HEK293 (cell line): ENCODE results near the gene TBC1D9B.

Experiments
- CTCF ChIA-PET: fragments of 350-600 bp; formaldehyde crosslinking; extraction: SDS; loops from one replicate; lab custom pipeline; 2021; ENCODE audit warnings: antibody characterized with exemption; lab: Yijun Ruan, JAX
- POLR2A ChIA-PET: fragments of 300-600 bp; formaldehyde crosslinking; extraction: SDS; loops from one replicate; lab custom pipeline; 2020; ENCODE audit warnings: antibody characterized with exemption, inconsistent platforms; lab: Yijun Ruan, JAX
- H3K27ac ChIP-seq: fragments of 200-500 bp; sonication (Bioruptor generic); 2 replicates; pipeline ENCODE4 v1.5.1; 2014; ENCODE audit warnings: low read depth, low read length, control low read depth, inconsistent platforms; ENCODE audit errors: extremely low read depth
- H3K36me3 ChIP-seq, 2 experiments: fragments of 200-500 bp in 1 of 2; sonication (Bioruptor generic) in 1 of 2; 1 replicate in 1 of 2; 2 replicates in 1 of 2; pipeline ENCODE4 v1.5.1; 2014 to 2017; ENCODE audit warnings: inconsistent platforms in 2 of 2, low read length in 2 of 2; ENCODE audit not compliant: control insufficient read depth in 2 of 2, insufficient read depth in 1 of 2
- H3K4me1 ChIP-seq: fragments of 200-500 bp; sonication (Bioruptor generic); 2 replicates; pipeline ENCODE4 v1.5.1; 2014; ENCODE audit warnings: mild to moderate bottlenecking, low read length, inconsistent platforms; ENCODE audit not compliant: control insufficient read depth, insufficient read depth
- H3K4me3 ChIP-seq: 2 replicates; pipeline ENCODE4 v1.5.1; 2011; ENCODE audit warnings: low read depth, mild to moderate bottlenecking, control low read depth, low read length, moderate library complexity
- H3K9me3 ChIP-seq: fragments of 200-500 bp; sonication (Bioruptor generic); 2 replicates; pipeline ENCODE4 v1.5.1; 2014; ENCODE audit warnings: low read depth, low read length, inconsistent platforms; ENCODE audit not compliant: control insufficient read depth, insufficient read depth
- ATF2 ChIP-seq: fragments of 450-650 bp; formaldehyde crosslinking; IDR thresholded peaks from 2 replicates; pipeline ENCODE4 v1.5.1; 2016; ENCODE audit warnings: missing biosample characterization, missing genetic modification characterization, low read depth
- GFI1B ChIP-seq: fragments of 450-650 bp; formaldehyde crosslinking; IDR thresholded peaks from 2 replicates; pipeline ENCODE4 v1.5.1; 2016; ENCODE audit warnings: missing biosample characterization, missing genetic modification characterization
- KLF7 ChIP-seq: fragments of 450-650 bp; formaldehyde crosslinking; IDR thresholded peaks from 2 replicates; pipeline ENCODE4 v1.5.1; 2016; ENCODE audit warnings: missing biosample characterization, missing genetic modification characterization, borderline replicate concordance
- PBX3 ChIP-seq: sonication (generic); formaldehyde crosslinking; IDR thresholded peaks from 2 replicates; pipeline ENCODE4 v1.8.1; 2022; ENCODE audit warnings: mild to moderate bottlenecking, moderate library complexity, missing genetic modification reagents
- PRDM2 ChIP-seq: fragments of 450-650 bp; formaldehyde crosslinking; IDR thresholded peaks from 2 replicates; pipeline ENCODE4 v1.5.1; 2016; ENCODE audit warnings: missing biosample characterization, missing genetic modification characterization, borderline replicate concordance
- SCRT1 ChIP-seq: fragments of 450-650 bp; formaldehyde crosslinking; IDR thresholded peaks from 2 replicates; pipeline ENCODE4 v1.5.1; 2016; ENCODE audit warnings: missing biosample characterization, missing genetic modification characterization, borderline replicate concordance
- SETDB1 ChIP-seq: IDR thresholded peaks from one replicate; pipeline ENCODE4 v1.6.1; 2017; ENCODE audit warnings: mild to moderate bottlenecking, low read length, moderate library complexity, mixed read lengths; ENCODE audit not compliant: insufficient read length
- ZBTB21 ChIP-seq: fragments of 450-650 bp; formaldehyde crosslinking; IDR thresholded peaks from 2 replicates; pipeline ENCODE4 v1.5.1; 2017; ENCODE audit warnings: missing biosample characterization, missing genetic modification characterization
- ZBTB6 ChIP-seq: fragments of 450-650 bp; formaldehyde crosslinking; IDR thresholded peaks from 2 replicates; pipeline ENCODE4 v1.5.1; 2017; ENCODE audit warnings: missing biosample characterization, missing genetic modification characterization
- ZNF112 ChIP-seq: fragments of 450-650 bp; formaldehyde crosslinking; IDR thresholded peaks from 2 replicates; pipeline ENCODE4 v1.5.0; 2017; ENCODE audit warnings: missing biosample characterization, missing genetic modification characterization
- ZNF138 ChIP-seq: fragments of 450-650 bp; formaldehyde crosslinking; IDR thresholded peaks from 2 replicates; pipeline ENCODE4 v1.5.1; 2016; ENCODE audit warnings: missing biosample characterization, missing genetic modification characterization, borderline replicate concordance
- ZNF148 ChIP-seq: fragments of 450-650 bp; formaldehyde crosslinking; IDR thresholded peaks from 2 replicates; pipeline ENCODE4 v1.5.0; 2017; ENCODE audit warnings: missing biosample characterization, missing genetic modification characterization, borderline replicate concordance
- ZNF324 ChIP-seq: fragments of 450-650 bp; formaldehyde crosslinking; IDR thresholded peaks from 2 replicates; pipeline ENCODE4 v1.5.1; 2016; ENCODE audit warnings: missing biosample characterization, missing genetic modification characterization
- ZNF335 ChIP-seq: fragments of 450-650 bp; formaldehyde crosslinking; conservative IDR thresholded peaks from 2 replicates; pipeline ENCODE4 v1.5.1; 2016; ENCODE audit warnings: missing biosample characterization, missing genetic modification characterization
- ZNF362 ChIP-seq: fragments of 450-650 bp; formaldehyde crosslinking; IDR thresholded peaks from 2 replicates; pipeline ENCODE4 v1.5.1; 2016; ENCODE audit warnings: missing biosample characterization, missing genetic modification characterization
- ZNF48 ChIP-seq: fragments of 450-650 bp; formaldehyde crosslinking; IDR thresholded peaks from 2 replicates; pipeline ENCODE4 v1.5.1; 2016; ENCODE audit warnings: missing biosample characterization, missing genetic modification characterization
- ZNF501 ChIP-seq: fragments of 450-650 bp; formaldehyde crosslinking; IDR thresholded peaks from 2 replicates; pipeline ENCODE4 v1.5.1; 2016; ENCODE audit warnings: missing biosample characterization, missing genetic modification characterization
- ZNF521 ChIP-seq: fragments of 450-650 bp; formaldehyde crosslinking; IDR thresholded peaks from 2 replicates; pipeline ENCODE4 v1.5.1; 2017; ENCODE audit warnings: missing biosample characterization, mild to moderate bottlenecking, missing genetic modification characterization
- ZNF558 ChIP-seq: fragments of 450-650 bp; formaldehyde crosslinking; IDR thresholded peaks from 2 replicates; pipeline ENCODE4 v1.5.1; 2016; ENCODE audit warnings: missing biosample characterization, missing genetic modification characterization
- ZNF600 ChIP-seq: fragments of 450-650 bp; formaldehyde crosslinking; IDR thresholded peaks from 2 replicates; pipeline ENCODE4 v1.5.1; 2016; ENCODE audit warnings: missing biosample characterization, missing genetic modification characterization
- ZNF621 ChIP-seq: fragments of 450-650 bp; formaldehyde crosslinking; IDR thresholded peaks from 2 replicates; pipeline ENCODE4 v1.5.1; 2017; ENCODE audit warnings: missing biosample characterization, missing genetic modification characterization

TBC1D9B gene

GRCh38 chr5:179902763-179903158, 4.9 kb downstream of the TBC1D9B start:
- TF ChIP-seq ZNF324 (tag by site-specific recombination) (no peak), ZNF138 (tag by site-specific recombination) (no peak), ZNF148 (tag by site-specific recombination) (no peak), ZBTB6 (tag by site-specific recombination) (no peak), ZNF558 (tag by site-specific recombination) (no peak), SCRT1 (tag by site-specific recombination) (no peak), ATF2 (no peak), ZNF600 (no peak), ZBTB21 (tag by site-specific recombination) (no peak), ZNF48 (no peak), ZNF621 (tag by site-specific recombination) (no peak), SETDB1 (no peak), ZNF335 (tag by site-specific recombination) (no peak), ZNF521 (no peak), PBX3 (CRISPR knock-in tag) (no peak), ZNF501 (no peak), GFI1B (tag by site-specific recombination) (no peak)
- TF ChIP-seq, all 188 proteins: peak for 0
- CTCF ChIA-PET, result interaction anchor here (0.6 kb wide), 1 partner anchor 36 kb away, joined by 4 read pairs; no protein-coding TSS in a partner anchor
- POLR2A ChIA-PET, result no interaction called here
- Histone ChIP-seq H3K4me1 (peaks cover 3% of the 10 kb centered on the region; the same call in 1 of the 2 replicates), H3K36me3 (peaks cover 31 to 78% of the 10 kb centered on the region in 2 experiments), H3K27ac (no peak overlapping the region), H3K9me3 (no peaks in the 10 kb centered on the region), H3K4me3 (no peak overlapping the region)

- peaks cover 3% of the 10 kb centered on the region; the same call in 1 of the 2 replicates for H3K4me1 ChIP-seq
- ChIA-PET POLR2A (no interaction called here), CTCF (interaction anchor here (0.5 to 0.6 kb wide), 2 partner anchors 32 to 163 kb away, joined by 3 to 4 read pairs; no protein-coding TSS in a partner anchor)
- no peak overlapping the region for H3K27ac ChIP-seq
- H3K4me3 ChIP-seq, result no peak overlapping the region
- peaks cover 37 to 84% of the 10 kb centered on the region in 2 experiments for H3K36me3 ChIP-seq
- no peaks in the 10 kb centered on the region for H3K9me3 ChIP-seq
- TF ChIP-seq PRDM2 (tag by site-specific recombination) (no peak), KLF7 (tag by site-specific recombination) (no peak), ZNF362 (tag by site-specific recombination) (no peak), ZNF112 (no peak), ZBTB21 (tag by site-specific recombination) (no peak)
These were observed 5.6 kb downstream of the TBC1D9B start for GRCh38 chr5:179901915-179902762.
